Stimulated activated CD4-positive, alpha-beta T cell treated with anti-CD3 and anti-CD28 coated beads, Interleukin-15, amount 100 ng/mL, for 24 hours (primary cell): Measurements from ENCODE around the gene NALCN.
A peak's percentile ranks its signal among the peaks of the same experiment; 100 is the strongest.

ENCODE experiments used
- DNase-seq: peaks from one replicate; pipeline ENCODE4 v3.0.0-alpha.2; 2020

The NALCN gene

DNA sequence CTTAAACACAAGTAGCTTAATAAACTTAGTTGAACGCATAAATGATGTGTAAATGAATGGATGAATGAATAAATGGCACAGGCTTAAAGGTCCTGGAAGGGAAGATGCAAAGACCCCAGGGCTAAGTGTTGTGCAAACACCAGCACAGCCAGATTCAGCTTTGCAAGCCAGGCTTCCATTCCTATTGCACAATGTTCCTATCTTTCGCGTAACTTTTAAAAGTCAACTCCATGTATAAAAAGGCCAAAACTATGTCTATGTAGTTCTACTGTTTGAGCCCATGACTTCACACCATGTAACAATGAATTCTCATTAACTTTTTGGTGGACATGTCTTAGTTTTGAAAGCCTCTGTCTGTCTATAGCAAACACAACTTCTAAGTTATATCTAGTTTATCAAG is 226.0 kb downstream of the NALCN start:
- no peak for DNase-seq

DNA sequence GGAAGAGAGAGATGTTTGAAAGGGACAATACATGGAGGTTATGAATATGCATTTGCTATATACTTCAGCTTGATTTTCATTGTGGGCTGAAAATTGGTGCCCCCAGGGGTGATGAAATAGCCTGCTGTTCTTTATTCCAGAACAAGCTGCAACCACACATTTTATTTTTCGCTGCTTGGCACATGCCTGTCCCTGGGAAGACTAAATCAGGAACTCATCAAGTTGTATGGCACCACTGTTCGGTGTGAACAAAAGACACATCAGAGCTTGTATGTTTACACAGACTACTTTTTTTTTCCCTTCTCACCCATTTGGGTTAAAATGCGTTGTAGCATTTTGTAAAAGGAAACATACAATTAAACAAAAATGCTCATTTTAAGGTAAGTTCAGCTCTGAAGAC is 230.7 kb downstream of the NALCN start:
- DNase-seq, result no peak

DNA sequence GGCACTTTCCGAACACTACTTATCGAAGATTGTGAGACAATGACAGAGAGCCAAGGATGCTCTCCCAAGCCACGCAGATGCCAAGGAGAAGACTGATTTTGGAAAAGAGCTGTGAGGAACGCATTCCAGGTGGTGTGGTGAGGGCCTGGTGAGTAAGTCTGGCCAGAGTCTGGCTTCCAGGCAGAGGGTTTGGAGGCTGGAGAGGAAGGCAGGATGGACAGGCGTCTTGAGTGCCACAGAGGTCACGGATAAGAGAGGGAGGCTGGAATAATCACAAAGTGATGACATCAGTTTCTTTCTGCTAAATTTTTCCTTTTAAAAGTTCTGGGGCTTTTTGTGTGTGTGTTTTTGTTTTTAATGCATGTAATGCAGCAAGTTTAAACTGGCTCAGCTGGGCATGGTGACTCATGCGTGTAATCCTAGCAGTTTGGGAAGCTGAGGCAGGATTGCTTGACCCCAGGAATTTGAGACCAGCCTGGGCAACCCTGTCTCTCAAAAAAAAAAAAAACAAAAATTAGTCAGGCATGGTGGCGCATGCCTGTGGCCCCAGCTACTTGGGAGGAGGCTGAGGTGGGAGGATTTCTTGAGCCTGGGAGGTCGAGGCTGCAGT is 235.1 kb downstream of the NALCN start:
- DNase-seq, result no peak

- DNase-seq, result no peak
These were observed 237.3 kb downstream of the NALCN start for GRCh38 chr13:101179021-101179420.

GRCh38 chr13:101178406-101178805 is 237.9 kb downstream of the NALCN start:
- no peak for DNase-seq

GRCh38 chr13:101170306-101170705 is 246.0 kb downstream of the NALCN start:
- no peak for DNase-seq

DNA sequence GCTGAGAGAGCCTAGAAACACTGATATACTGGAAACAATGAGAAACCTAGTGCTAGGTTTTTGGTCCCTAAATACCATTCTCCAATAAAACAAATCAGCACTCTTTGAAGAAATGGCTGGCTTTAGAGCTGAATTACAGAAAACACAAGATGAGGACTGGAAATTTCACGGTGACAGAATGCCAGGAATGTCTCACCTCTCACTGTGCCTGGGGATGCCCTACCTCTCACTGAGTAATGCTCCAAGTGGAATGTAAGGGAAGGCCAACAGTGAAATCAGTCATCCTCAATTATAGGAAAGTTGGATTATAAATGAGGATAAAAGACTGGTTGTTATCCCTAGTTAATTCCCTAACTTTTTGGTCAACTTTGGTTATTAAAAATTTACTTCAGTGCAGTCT is 259.0 kb downstream of the NALCN start:
- DNase-seq, result no peak

GRCh38 chr13:101155920-101156319 is 260.4 kb downstream of the NALCN start:
- no peak for DNase-seq

GRCh38 chr13:101152184-101152583 is 264.1 kb downstream of the NALCN start:
- DNase-seq, result no peak

GRCh38 chr13:101150998-101151397 is 265.3 kb downstream of the NALCN start:
- DNase-seq, result no peak

DNA sequence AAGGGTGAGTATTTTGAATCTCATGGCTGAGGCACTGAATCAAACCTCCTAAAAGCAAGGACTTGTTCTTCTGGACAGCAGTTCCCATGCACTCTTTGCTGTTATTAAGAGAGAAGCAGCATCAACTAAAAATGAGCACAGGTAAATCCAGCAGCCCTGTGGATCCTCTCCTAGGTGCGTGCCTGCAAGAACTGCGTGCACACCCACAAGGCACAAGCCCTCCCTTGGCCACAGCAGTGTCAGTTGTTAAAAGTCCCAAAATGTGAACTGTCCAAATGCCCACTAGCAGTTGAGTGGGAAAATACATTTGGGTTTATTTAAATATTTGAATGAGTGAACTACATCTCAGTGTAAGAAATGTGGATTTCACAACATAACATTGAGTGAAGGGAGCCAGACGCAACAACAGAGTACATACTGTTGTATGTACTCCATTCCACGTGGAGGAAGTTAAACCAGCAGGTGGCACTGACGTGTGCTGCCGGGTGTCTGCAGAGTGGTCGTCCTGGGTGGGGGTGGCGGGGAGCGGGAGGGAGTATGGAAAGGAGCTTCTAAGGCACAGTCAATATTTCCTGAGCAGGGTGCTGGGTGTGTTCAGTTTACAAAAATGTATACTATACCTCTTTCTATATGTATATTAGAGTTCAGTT is 266.4 kb downstream of the NALCN start:
- DNase-seq, result no peak

GRCh38 chr13:101146101-101146898 is 270.0 kb downstream of the NALCN start:
- no peak for DNase-seq

GRCh38 chr13:101144808-101145419 is 271.4 kb downstream of the NALCN start:
- peak; percentile 12 for DNase-seq

- no peak for DNase-seq
These were observed 275.4 kb downstream of the NALCN start for GRCh38 chr13:101140936-101141335.

GRCh38 chr13:101140087-101140770 is 276.1 kb downstream of the NALCN start:
- no peak for DNase-seq

GRCh38 chr13:101139081-101139480 is 277.2 kb downstream of the NALCN start:
- DNase-seq, result no peak

- peak; percentile 17 for DNase-seq
These were observed 288.5 kb downstream of the NALCN start for GRCh38 chr13:101127741-101128353.

- DNase-seq, result no peak
These were observed 293.3 kb downstream of the NALCN start for GRCh38 chr13:101123028-101123427.

DNA sequence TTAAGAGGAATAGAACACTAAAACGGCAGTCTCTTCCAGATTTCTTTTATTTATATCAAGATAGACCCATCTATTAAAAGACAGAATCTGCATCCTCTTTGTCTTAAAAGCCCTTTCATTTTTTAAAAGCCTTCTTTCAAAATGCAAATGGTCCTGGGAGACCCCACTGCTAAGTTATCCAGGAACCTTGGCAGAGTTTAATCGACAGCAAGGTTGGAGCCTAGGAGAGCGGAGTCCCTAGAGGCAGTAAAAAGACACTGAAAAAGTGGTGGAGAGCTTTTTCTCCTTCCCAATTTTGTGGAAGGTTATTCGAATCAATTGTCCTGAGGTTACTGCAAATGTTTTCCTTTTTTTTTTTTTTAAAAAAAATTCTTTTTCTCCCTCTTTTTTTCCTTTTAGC is 294.7 kb downstream of the NALCN start:
- no peak for DNase-seq

DNA sequence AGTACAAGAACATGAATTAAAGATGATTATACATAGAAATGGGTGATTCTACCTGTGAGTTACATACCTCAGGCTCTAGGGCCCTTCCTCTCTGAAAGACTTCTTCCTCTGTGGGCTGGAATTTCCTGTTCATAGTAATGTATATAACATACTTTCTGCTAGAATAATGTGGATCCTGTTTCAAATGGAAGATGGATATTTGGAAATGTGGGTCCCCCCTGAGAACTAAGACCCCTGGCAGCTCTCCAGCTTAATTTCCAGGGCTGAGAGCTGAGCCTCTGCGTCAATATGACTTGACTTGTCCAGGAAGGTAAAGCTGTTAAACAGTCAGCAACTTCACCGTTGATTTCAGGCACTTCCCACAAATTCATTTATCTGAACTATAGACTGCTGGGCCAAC is 296.3 kb downstream of the NALCN start:
- no peak for DNase-seq

DNA sequence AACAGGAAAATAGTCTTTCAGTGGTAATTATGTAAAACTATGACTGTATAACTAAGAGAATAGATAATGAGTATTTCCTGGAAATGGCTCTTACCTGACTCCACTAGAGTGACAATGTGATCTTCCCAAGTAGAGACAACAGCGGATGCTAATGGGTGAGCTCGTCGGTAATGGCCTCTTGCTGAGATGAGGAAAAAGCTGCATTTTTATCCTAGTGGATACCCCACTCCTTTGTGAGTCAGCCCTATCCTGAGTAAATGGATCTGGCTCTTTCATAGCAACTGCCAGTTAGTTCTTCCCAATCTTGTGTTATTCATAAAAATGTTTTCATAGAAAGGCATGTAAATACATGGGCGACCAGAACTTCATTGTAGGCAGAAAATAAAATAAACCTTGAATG is 299.5 kb downstream of the NALCN start:
- DNase-seq, result no peak

DNA sequence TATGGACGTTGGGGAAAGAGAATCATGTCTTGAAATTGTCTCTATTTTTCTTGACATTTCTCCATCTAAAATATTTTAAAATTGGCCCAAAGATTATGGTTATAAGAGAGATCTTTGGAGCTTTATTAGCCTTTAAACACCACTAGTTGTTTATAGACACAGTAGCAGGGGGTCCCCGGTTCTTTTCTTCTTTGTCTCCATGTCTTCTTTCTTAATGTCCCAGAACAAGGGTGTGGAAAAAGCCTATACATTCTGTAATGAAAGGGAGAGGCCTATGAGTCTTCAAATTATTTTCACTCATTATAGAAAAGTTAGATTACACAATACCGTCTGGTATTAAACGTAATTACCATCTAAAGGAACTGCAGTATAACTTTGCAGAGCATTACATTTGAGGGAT is 300.0 kb downstream of the NALCN start:
- DNase-seq, result no peak

GRCh38 chr13:101115762-101116171 is 300.5 kb downstream of the NALCN start:
- DNase-seq, result no peak
